Stimulated activated CD8-positive, alpha-beta memory T cell treated with anti-CD3 and anti-CD28 coated beads, Interleukin-4, amount 100 ng/mL, for 48 hours (primary cell): ENCODE results near the gene ZNF230.
A peak's percentile ranks its signal among the peaks of the same experiment; 100 is the strongest.

Experiments
- DNase-seq: peaks from one replicate; pipeline ENCODE4 v3.0.0-alpha.2; 2020

Gene ZNF230

DNA sequence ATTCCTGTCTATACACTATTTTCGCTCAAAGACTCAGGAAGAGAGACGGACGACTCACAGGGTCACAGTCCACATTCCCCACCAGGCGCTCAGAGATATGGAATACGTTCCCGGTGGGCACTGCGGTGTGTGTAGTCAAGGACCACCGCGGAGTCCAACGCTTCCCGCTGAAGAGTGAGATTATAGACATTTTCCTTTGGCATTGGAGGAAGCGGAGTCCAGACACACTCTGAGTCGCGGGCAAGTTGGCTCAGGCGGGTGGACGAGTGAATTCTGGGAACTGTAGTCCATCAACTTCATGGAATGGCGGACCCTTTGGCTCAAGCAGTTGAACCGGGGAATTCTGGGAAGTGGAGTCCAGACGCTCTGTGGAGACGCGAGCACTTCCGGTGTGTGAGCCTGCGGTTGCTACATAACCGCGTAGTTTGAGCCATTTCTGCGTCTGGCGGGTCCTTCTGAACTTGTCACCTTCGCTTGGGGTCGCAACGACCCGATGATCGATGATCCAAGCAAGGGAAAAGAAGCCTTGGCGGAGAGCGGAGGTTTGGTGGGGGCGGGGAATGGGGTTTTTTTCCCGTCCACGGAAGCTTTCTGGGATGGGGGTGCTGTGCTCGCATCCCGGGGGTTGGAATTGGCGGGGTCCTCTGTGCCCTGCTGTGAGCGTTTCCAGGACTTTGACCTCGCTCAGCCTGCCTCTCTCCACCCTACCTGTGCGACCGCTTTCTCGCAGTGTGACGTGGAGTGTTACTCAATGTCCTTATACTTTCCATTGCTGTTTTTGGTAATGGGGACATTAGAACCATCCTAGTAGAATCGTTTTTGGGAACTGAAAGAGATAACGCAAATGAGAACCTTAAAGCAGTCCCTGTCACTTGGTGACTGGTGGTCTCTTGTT lies at the start of gene ZNF230:
Gene ZNF230 (plus strand): TSS at position 392 of the 895 bp plus-strand sequence. CDS start 4,122 bp downstream, outside the sequence.
- peak; percentile 83 for DNase-seq

DNA sequence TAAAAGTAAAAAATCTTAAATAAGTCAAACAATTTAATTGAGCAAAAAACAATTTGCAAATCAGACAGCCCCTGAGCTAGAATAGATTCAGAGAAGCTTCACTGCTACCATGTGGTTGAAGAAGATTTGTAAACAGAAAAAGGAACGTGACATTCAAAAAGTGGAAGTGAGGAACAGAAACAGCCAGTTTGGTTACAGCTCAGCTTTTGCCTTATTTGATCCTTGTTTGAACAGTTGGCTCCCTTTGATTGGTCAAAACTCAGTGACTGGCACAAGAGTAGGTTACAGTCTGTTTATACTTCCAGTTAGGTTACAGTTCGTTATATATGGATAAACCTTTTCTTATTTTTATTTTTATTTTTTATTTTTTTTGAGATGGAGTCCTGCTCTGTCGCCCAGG lies 45.9 kb upstream of the ZNF230 start:
- no peak for DNase-seq

DNA sequence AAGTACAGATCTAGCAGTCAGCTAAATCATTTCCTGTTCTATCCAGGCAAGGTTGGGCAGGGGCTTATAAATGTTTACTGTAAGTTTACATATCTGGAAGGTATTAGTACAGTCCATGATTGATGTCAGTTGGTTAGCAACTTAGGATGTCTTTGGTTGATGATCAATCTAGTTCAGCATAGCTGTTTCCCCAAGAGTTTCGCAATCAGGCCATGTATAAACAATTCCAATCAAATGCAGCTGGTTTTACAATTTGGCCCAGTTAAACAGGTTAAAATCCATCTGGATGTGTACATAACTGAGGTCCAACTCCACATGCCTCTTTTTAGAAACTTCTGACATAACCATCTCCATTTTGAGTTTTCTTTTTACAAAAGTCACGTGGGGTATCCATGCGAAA lies 44.9 kb upstream of the ZNF230 start:
- no peak for DNase-seq

DNA sequence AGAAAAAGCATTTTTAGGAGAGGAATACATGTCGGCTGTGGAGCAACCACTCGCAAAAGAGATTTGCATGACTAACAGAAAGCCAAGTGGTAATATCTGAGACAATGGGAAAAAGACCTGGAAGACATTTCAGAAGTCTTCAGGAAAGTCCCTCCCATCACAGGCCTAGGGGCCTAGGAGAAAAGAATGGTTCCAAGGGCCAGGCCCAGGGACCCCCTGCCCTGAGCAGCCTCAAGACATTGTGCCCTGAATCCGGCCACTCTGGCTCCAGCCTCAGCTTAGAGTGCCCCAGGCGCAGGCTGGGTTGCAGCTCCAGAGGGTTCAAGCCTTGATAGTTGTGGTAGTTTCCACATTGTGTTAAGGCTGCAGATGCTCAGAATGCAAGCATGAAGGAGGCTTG lies 42.3 kb upstream of the ZNF230 start:
- no peak for DNase-seq

DNA sequence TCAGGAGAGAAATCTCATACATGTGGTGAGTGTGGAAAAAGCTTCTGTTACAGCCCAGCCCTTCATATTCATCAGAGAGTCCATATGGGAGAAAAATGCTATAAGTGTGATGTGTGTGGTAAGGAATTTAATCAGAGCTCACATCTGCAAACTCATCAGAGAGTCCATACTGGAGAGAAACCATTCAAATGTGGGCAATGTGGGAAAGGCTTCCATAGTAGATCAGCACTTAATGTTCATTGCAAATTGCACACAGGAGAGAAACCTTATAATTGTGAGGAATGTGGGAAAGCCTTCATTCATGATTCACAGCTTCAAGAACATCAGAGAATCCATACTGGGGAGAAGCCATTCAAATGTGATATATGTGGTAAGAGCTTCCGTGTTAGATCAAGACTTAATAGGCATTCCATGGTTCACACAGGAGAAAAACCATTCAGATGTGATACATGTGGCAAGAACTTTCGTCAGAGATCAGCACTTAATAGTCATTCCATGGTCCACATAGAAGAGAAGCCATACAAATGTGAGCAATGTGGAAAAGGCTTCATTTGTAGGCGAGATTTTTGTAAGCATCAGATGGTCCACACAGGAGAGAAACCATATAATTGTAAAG lies 36.6 kb upstream of the ZNF230 start:
- no peak for DNase-seq

DNA sequence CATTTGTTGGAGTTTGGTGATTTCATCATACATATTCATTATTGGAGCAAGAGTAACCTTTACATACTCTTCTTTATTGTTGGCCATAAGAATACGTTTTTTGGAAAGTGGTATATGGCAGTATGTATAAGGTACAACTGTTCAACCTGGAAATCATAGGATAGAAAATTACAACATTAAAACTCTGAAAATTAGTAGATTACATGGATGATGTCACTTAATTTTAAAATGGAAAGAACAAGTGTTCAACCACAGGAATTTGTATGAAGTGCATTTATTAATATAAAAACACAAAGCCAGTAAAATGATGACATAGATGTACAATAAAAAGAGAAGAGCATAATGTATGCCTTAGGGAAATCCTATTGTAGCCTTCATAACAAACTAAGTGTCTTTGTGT lies 26.0 kb upstream of the ZNF230 start:
- no peak for DNase-seq

DNA sequence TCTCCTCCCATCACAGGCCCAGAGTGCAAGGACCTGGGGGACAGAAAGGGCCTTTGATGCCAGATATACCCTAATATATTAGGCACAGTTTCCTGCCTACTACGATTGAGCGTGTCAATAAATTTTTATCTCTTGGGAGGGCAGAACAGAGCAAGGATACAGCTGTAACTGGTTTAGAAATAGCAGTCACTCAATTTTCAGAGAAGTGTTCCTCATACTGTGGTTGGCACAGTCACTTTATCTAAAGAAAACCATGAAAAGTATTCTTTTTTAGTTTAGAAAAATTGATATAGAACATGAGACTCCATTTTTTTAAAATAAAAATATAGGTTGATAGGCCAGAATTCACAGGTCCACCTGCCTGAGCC lies 19.2 kb upstream of the ZNF230 start:
- DNase-seq: no peak

DNA sequence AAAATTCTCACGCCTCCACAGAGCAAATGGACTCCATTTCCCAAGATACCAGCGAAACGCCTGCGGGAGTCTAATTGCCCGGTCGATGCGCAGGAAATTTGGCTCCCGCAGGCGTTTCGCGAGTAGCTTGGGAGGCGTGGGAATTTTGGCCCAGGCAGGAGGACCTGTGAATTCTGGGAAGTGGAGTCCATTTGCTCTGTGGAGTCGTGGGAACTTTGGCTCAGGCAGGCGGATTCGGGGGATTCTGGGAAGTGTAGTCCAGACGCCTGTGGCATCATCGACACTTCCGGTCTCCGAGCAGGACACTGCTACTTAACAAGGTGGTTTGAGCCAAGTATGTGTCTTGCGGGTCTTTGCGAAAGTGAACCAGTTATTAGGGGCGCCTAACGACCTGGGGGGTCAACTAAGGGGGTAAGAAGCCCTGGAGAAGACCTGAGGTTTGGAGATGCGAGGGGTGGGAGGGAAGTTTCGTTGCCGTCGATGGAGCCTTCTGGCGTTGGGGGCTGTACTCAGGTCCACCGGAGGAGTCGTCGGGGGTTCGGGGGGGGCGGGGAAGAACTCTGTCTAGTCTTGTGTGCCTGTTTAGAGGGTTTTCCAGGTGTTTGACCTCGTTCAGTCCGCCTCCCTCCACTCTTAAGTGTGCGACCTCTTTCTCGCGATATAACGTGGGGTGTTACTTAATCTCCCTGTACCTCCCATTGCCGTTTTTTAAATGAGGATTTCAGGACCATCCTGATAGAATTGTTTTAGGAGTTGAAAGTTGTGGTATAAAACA lies 18.7 kb upstream of the ZNF230 start, which contains the start of gene ZNF155:
Gene ZNF155 (plus strand): TSS at position 277 of the 775 bp plus-strand sequence. CDS start 4,356 bp downstream, outside the sequence.
- peak; percentile 78 for DNase-seq

DNA sequence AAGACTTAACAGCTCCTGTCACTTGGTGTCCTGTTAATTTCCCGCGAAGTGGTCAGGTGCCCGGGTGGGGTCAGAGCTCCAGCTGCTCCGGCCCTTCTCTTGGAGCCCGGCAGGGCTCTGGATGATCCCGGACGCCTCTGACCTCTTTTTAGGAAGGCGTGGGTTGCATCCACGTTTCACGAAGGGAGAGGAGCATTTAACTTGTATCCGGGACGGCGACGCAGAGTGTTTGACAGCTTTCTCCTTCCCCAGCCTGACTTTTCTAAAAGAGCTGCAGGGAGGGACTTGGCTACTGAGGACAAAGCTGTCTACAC lies 18.1 kb upstream of the ZNF230 start:
- no peak for DNase-seq

DNA sequence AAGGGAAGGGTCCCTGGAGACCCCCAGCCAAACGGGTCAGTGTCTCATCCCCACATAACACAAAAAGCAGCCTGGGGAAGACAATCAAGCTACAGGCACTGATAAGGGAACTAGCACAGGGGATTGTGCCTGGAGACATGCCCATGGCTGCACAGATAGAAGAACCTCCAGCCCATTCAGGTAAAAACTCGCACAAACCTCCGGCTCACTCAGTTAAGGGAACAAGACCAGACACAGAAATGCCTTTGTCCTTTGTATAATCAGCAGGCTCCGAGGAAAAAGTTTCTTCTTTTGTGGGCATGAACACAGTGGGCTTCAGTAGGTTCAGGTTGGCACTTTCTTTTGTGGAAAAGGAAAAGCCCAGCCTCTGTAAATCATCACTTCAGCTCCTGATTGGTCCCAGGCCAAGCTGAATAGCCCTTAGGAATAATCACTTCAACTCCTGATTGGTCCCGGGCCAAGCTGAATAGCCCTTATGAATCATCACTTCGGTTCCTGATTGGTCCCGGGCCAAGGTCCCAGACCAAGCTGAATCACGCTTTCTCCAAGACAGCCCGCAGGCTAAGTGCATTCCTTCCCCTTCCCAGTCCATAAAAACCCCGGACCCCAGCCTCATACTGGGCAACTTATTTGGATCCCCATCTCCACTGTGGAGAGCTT lies 5.0 kb upstream of the ZNF230 start:
- no peak for DNase-seq

DNA sequence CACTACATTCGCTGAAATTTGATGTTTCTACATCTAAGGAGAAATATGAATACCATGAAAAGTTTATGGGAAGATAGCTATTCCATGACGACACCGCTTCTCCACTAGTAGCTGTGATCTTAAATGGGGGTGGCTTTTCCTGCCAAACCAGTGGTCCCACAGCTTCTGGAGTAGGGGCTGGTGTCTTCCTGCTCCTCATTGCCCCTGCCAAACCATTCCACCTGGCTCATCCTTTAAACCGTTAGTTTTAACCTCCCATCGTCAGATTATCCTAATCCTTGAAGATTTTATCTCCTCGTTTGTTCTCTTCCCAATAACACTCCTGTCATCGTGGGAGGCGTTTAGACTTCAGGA lies 568 bp upstream of the ZNF230 start:
- no peak for DNase-seq

DNA sequence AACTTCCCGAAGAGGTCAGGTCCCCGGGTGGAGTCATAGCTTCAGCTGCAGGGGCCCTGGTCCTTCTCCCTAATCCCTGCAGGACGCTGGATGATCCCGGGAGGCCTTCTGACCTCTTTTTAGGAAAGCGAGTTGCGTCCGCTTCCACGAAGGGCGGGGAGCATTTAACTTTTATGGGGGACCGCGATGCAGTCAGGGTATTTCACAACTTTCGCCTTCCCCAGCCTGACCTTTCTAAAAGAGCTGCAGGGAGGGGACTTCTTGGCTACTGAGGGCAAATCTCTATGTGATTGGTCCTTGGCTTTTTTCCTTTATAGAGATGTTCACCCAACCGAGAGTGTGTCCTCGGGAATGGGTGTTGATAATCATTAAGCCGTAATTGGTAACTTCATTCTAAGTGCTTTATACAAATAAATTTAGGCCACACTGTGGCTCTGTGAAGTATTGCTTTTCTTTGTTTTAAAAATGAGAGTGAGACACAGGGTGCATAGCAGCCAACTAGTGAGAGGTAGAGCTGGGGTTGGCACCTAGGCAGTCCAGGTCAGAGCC lies 778 bp downstream of the ZNF230 start:
- DNase-seq: peak; percentile 34

DNA sequence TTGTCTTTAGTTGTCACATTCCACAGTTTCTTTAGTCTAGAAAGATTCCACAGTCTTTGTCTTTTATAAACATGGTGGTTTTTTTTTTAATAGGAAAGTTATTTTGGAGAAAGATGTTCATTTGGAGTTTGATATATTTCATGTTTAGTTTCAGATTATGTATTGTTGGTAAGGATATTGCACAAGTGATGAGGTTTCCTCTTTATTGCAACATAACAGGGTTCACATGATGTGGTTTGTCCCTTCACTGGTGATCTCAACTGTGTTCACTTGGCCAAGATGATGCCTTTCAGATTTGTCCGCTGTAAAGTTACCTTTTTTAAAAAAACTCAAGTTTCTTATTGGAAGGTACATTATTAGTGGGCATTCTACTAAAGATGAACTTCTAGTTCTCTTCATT lies 3.2 kb downstream of the ZNF230 start:
- DNase-seq: no peak

DNA sequence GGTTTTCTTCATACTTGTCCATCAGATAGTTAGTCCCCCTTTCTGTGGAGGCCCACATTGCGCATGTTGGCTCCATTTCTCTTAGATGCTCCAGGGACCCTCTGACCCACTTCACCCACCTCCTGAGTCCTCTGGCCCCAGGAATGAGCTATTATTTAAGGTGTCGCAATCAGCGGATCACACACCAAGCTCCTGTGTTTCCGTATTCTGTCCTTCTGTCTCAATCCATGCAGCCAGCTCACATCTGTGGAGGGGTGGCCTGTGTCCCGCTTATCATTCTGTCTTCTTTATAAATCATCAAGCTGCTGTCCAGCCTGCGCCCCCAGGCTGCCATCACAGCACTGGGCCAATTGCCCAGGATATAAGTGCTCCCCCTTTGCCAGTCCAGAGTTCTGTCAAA lies 4.7 kb downstream of the ZNF230 start:
- DNase-seq: no peak

DNA sequence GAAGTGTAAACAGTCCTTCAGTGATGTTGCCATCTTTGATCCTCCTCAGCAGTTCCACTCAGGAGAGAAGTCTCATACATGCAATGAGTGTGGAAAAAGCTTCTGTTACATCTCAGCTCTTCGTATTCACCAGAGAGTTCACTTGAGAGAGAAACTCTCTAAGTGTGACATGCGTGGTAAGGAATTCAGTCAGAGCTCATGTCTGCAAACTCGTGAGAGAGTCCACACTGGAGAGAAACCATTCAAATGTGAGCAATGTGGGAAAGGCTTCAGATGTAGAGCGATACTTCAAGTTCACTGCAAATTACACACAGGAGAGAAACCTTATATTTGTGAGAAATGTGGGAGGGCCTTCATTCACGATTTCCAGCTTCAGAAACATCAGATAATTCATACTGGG lies 7.7 kb downstream of the ZNF230 start:
- no peak for DNase-seq

DNA sequence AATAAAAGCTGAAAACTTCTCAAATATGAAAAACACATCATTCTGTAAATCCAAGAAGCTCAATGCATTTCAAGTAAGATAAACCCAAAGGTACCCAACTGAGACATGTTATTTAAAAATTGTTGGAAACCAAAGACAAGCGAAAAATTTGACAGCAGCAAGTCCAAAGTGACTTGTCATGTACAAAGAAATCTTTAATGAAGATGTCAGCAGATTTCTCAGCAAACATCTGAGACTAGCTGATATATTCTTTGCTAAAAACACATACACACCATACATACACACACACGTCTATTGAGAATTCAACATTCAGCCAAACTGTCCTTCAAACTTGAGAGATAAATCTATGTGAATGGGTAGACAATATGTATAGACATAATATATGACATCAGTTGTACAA lies 16.7 kb downstream of the ZNF230 start:
- DNase-seq: no peak

DNA sequence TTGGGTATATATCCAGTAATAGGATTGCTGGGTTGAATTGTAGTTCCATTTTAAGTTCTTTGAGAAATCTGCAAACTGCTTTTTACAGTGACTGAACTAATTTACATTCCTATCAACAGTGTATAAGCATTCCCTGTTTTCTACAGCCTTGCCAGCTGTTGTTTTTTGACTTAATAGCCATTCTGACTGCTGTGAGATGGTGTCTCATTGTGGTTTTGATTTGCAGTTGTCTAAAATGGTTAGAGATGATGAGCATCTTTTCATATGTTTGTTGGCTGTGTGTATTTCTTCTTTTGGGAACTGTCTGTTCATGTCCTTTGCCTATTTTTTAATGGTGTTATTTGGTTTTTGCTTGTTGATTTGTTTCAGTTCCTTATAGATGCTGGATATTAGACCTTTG lies 18.5 kb downstream of the ZNF230 start:
- DNase-seq: no peak

DNA sequence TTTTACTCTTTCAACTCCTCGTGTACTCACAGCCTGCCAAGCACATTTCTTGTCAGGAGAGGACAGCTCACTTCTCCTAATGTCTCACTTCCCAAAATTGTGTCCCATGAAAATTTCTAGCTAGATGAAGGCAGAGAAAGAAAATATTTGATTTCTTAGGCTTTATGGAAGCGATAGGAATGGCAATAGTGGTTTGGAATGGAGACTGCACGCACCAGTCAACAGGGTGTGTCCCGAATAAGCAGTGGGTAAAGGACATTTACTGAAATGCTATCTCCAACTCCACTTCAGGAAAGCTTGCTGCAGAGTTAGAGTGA lies 22.1 kb downstream of the ZNF230 start:
- DNase-seq: no peak

DNA sequence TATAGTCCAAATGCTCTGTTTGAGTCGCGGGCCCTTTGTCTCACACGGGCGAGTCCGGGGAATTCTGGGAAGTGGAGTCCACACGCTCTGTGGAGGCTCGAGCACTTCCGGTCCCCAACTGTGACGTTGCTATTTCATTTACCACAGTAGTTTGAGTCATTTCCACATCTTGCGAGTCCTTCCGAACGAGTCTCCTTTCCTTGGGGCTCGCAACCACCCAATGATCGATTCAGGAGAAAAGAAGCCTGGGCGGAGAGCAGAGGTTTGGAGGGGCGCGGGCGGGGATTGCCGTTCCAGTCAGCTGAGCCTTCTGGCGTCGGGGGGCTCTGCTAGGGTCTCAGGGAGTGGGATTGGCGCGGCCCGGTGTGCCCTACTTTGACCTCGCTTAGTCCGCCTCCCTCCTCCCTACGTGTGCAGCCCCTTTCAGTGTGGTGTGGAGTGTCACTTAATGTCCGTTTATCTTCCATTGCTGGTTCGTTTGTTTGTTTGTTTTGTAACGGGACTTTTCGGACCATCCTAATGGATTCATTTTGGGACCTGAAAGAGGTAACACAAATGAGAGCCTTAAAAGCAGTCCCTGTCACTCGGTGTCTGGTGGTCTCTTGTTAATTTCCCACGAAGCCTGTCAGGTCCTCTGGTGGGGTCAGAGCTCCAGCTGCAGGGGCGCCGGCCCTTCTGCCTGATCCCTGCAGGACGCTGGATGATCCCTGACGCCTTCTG lies 22.6 kb downstream of the ZNF230 start, which contains the start of gene ZNF222:
Gene ZNF222 (plus strand): TSS at position 163 of the 720 bp plus-strand sequence. CDS start 58 bp downstream, at position 221.
- DNase-seq: peak; percentile 79

DNA sequence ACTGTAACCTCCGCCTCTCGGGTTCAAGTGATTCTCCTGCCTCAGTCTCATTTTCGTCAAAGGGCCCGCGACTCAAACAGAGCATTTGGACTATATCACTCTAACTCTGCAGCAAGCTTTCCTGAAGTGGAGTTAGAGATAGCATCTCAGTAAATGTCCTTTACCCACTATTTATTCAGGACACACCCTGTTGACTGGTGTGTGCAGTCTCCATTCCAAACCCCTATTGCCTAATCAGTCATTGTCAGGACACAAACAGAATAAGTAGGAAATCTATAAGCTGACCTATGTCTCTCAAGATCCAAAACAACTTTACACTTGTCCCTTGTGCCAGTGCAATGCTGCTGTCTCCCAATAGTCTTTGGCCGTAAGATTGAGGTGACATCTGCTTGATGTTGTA lies 23.9 kb downstream of the ZNF230 start:
- DNase-seq: no peak

DNA sequence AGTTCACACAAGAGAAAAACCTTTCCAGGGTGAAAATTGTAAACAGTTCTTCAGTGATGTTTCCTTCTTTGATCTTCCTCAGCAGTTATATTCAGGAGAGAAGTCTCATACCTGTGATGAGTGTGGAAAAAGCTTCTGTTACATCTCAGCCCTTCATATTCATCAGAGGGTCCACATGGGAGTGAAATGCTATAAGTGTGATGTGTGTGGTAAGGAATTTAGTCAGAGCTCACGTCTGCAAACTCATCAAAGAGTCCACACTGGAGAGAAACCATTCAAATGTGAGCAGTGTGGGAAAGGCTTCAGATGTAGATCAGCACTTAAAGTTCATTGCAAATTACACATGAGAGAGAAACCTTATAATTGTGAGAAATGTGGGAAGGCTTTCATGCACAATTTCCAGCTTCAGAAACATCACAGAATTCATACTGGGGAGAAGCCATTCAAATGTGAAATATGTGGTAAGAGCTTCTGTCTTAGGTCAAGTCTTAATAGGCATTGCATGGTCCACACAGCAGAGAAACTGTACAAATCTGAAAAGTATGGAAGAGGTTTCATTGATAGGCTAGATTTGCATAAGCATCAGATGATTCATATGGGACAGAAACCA lies 29.3 kb downstream of the ZNF230 start:
- DNase-seq: no peak

DNA sequence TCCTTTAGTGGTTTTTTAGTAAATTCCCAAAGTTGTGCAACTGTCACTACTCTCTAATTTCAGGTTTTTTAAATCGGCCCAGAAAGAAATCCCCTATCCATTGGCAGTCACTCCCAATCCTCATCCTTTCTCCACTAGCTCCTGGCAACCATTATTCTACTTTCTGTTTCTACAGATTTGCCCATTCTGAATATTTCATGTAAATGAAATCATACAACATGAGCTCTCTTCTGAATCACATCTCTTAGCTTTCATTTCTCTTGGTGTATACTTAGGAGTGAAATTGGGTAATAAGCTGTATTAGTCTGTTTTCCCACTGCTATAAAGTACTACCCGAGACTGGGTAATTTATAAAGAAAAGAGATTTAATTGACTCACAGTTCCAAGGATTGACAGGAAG lies 39.4 kb downstream of the ZNF230 start:
- no peak for DNase-seq
